GM19395 (cell line): Measurements from ENCODE around the gene PLK1.

ENCODE experiments used
- ATAC-seq: cut with Tn5 transposase; IDR thresholded peaks from one replicate; pipeline ENCODE4 v1.9.1; 2021; ENCODE audit warnings: mild to moderate bottlenecking, moderate library complexity; ENCODE audit not compliant: unreplicated experiment

The PLK1 gene

GRCh38 chr16:23679274-23679985 lies 741 bp downstream of the PLK1 start:
- no peak for ATAC-seq

- ATAC-seq, result no peak
Observed at GRCh38 chr16:23679986-23680336, 1.3 kb downstream of the PLK1 start.

- ATAC-seq, result no peak
Observed at GRCh38 chr16:23682181-23682580, 3.5 kb downstream of the PLK1 start.

GRCh38 chr16:23683487-23683886 lies 4.8 kb downstream of the PLK1 start:
- ATAC-seq, result no peak

GRCh38 chr16:23687034-23687808 lies 8.5 kb downstream of the PLK1 start:
- ATAC-seq, result no peak

GRCh38 chr16:23689442-23690187 lies 10.9 kb downstream of the PLK1 start:
- ATAC-seq, result no peak

- no peak for ATAC-seq
Observed at GRCh38 chr16:23690771-23691482, 12.2 kb downstream of the PLK1 start.

- no peak for ATAC-seq
Observed at GRCh38 chr16:23691483-23692189, 12.9 kb downstream of the PLK1 start.

GRCh38 chr16:23692190-23692837 lies 13.6 kb downstream of the PLK1 start:
- no peak for ATAC-seq

GRCh38 chr16:23694265-23694643 lies 15.6 kb downstream of the PLK1 start:
- ATAC-seq, result no peak

- ATAC-seq, result no peak
Observed at GRCh38 chr16:23694644-23695373, 16.1 kb downstream of the PLK1 start.

GRCh38 chr16:23695756-23696155 lies 17.1 kb downstream of the PLK1 start:
- no peak for ATAC-seq

GRCh38 chr16:23699100-23699499 lies 20.4 kb downstream of the PLK1 start:
- no peak for ATAC-seq

- ATAC-seq, result no peak
Observed at GRCh38 chr16:23700093-23700492, 21.4 kb downstream of the PLK1 start.

- no peak for ATAC-seq
Observed at GRCh38 chr16:23700509-23700908, 21.8 kb downstream of the PLK1 start.

- no peak for ATAC-seq
Observed at GRCh38 chr16:23701045-23701444, 22.4 kb downstream of the PLK1 start.

GRCh38 chr16:23702951-23703350 lies 24.3 kb downstream of the PLK1 start:
- no peak for ATAC-seq

GRCh38 chr16:23704772-23705516 lies 26.3 kb downstream of the PLK1 start:
- no peak for ATAC-seq

- no peak for ATAC-seq
Observed at GRCh38 chr16:23705517-23705902, 26.8 kb downstream of the PLK1 start.
